DOHH2 (cell line): Measurements from ENCODE around the gene STARD9.

Experiments used
- H3F3A ChIP-seq: fragments of 200-600 bp; sonication (generic), shearing (Covaris generic); 2 replicates; pipeline ENCODE4 v1.6.0; 2016; ENCODE audit warnings: antibody characterized with exemption, mild to moderate bottlenecking; ENCODE audit not compliant: control insufficient read depth, insufficient read depth
- H3K27ac ChIP-seq: fragments of 200-600 bp; sonication (generic); 2 replicates; pipeline ENCODE4 v1.5.1; 2014; ENCODE audit warnings: low read depth, mild to moderate bottlenecking, low read length, moderate library complexity
- H3K27me3 ChIP-seq: fragments of 200-600 bp; sonication (generic); 2 replicates; pipeline ENCODE4 v1.6.1; 2014; ENCODE audit warnings: mild to moderate bottlenecking, low read length, mixed read lengths; ENCODE audit not compliant: control insufficient read depth
- H3K36me3 ChIP-seq: fragments of 200-600 bp; sonication (generic); 2 replicates; pipeline ENCODE4 v1.6.1; 2014; ENCODE audit warnings: mild to moderate bottlenecking, low read length, moderate library complexity, mixed read lengths; ENCODE audit not compliant: control insufficient read depth
- H3K4me1 ChIP-seq: fragments of 200-600 bp; sonication (generic); 2 replicates; pipeline ENCODE4 v1.6.1; 2014; ENCODE audit warnings: mild to moderate bottlenecking, low read length, mixed read lengths; ENCODE audit not compliant: control insufficient read depth
- H3K4me2 ChIP-seq: fragments of 200-600 bp; sonication (generic); 2 replicates; pipeline ENCODE4 v1.6.0; 2014; ENCODE audit warnings: mild to moderate bottlenecking, low read length, moderate library complexity
- H3K4me3 ChIP-seq: fragments of 200-600 bp; sonication (generic); 2 replicates; pipeline ENCODE4 v1.5.1; 2014; ENCODE audit warnings: mild to moderate bottlenecking, low read length, mixed read lengths
- H3K79me2 ChIP-seq: fragments of 200-600 bp; sonication (generic); 2 replicates; pipeline ENCODE4 v1.6.1; 2014; ENCODE audit warnings: mild to moderate bottlenecking, low read length, mixed read lengths; ENCODE audit not compliant: control insufficient read depth
- H3K9me2 ChIP-seq: fragments of 200-600 bp; sonication (generic); replicated peaks from 2 replicates; pipeline ENCODE4 v1.6.1; 2014; ENCODE audit warnings: mild to moderate bottlenecking, low read length, mixed read lengths; ENCODE audit not compliant: control insufficient read depth
- H3K9me3 ChIP-seq: fragments of 200-600 bp; sonication (generic); 2 replicates; pipeline ENCODE4 v1.6.1; 2014; ENCODE audit warnings: antibody characterized with exemption, low read length, mixed read lengths; ENCODE audit not compliant: control insufficient read depth, insufficient read depth
- H4K20me1 ChIP-seq: fragments of 200-600 bp; sonication (generic); 2 replicates; pipeline ENCODE4 v1.6.0; 2014; ENCODE audit warnings: low read depth, mild to moderate bottlenecking, antibody characterized with exemption, low read length, moderate library complexity; ENCODE audit not compliant: control insufficient read depth, insufficient read depth
- EZH2phosphoT487 ChIP-seq: fragments of 200-600 bp; sonication (generic); IDR thresholded peaks from 2 replicates; pipeline ENCODE4 v1.6.1; 2017; ENCODE audit warnings: borderline replicate concordance, mild to moderate bottlenecking, antibody characterized with exemption, low read length, moderate library complexity, mixed read lengths
- TF ChIP-seq, protein P1 (sequence below): fragments of 200-600 bp; sonication (generic); IDR thresholded peaks from one replicate; pipeline ENCODE4 v1.5.1; 2014; ENCODE audit warnings: antibody characterized with exemption, mild to moderate bottlenecking, low read depth, low read length; ENCODE audit not compliant: poor library complexity, severe bottlenecking

The STARD9 gene

GRCh38 chr15:42604894-42605744, 29.7 kb downstream of the STARD9 start:
- Histone ChIP-seq H3K36me3 (peaks cover 7% of the 10 kb centered on the region), H3K4me1 (peaks cover 74% of the 10 kb centered on the region), H4K20me1 (no peaks in the 10 kb centered on the region), H3F3A (peaks cover 13% of the 10 kb centered on the region; the same call in 1 of the 2 replicates), H3K9me3 (peaks cover 13% of the 10 kb centered on the region), H3K27ac (peak overlapping the region; percentile 49), H3K79me2 (no peaks in the 10 kb centered on the region), H3K27me3 (no peaks in the 10 kb centered on the region), H3K9me2 (no peaks in the 10 kb centered on the region), H3K4me2 (peak overlapping the region; percentile 75), H3K4me3 (peak overlapping the region; percentile 62)
- no peak for TF ChIP-seq EZH2phosphoT487
- TF ChIP-seq, protein P1, sequence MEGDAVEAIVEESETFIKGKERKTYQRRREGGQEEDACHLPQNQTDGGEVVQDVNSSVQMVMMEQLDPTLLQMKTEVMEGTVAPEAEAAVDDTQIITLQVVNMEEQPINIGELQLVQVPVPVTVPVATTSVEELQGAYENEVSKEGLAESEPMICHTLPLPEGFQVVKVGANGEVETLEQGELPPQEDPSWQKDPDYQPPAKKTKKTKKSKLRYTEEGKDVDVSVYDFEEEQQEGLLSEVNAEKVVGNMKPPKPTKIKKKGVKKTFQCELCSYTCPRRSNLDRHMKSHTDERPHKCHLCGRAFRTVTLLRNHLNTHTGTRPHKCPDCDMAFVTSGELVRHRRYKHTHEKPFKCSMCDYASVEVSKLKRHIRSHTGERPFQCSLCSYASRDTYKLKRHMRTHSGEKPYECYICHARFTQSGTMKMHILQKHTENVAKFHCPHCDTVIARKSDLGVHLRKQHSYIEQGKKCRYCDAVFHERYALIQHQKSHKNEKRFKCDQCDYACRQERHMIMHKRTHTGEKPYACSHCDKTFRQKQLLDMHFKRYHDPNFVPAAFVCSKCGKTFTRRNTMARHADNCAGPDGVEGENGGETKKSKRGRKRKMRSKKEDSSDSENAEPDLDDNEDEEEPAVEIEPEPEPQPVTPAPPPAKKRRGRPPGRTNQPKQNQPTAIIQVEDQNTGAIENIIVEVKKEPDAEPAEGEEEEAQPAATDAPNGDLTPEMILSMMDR = no peak

DNA sequence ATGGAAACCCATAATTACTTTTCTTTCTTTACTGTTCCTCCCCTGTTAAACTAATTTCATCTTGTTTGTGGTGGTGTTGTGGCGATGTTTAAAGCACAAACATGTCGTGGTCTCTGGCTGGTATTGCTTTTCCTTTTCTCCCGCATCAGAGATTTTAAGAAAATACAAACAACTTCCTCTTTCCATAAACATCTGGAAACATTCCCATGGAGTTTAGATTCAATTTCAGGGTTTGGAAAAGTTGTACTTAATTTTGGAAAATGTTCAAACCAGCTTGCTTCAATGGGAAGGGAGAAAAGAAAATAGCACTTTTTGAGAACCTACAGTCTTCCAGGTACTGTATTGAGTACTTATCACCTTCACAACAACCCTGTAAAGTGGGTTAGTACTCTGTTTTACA, 30.4 kb downstream of the STARD9 start:
- Histone ChIP-seq H3K4me3 (peak overlapping the region; percentile 62), H3K79me2 (no peaks in the 10 kb centered on the region), H3K4me2 (peak overlapping the region; percentile 75), H3K9me3 (peaks cover 13% of the 10 kb centered on the region), H3K36me3 (peaks cover 7% of the 10 kb centered on the region), H3K4me1 (peaks cover 74% of the 10 kb centered on the region), H3K9me2 (no peaks in the 10 kb centered on the region), H3F3A (peaks cover 13% of the 10 kb centered on the region; the same call in 1 of the 2 replicates), H3K27ac (peak overlapping the region; percentile 49), H3K27me3 (no peaks in the 10 kb centered on the region), H4K20me1 (no peaks in the 10 kb centered on the region)
- TF ChIP-seq, protein P1 = no peak
- no peak for TF ChIP-seq EZH2phosphoT487

DNA sequence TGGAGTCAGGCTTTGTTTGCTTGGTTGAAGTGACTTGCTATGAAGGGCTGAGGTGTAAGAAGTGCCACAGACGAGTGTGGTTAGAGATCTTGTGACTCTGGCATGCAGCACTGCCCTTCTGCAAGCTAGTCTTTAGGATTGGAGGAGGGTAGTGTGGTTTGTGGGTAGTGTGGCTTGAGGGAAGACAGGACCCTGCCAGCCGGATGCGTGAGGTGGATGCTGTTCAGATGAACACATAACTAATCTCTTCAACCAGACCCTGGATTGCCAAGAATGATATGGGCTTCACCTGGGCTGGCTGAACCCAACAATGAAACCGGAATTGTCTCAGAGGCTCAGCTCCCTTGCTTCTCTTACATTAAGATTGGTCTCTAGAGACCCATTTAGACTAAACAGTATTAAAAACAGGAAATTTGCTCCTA, 32.7 kb downstream of the STARD9 start:
- Histone ChIP-seq H3K4me3 (peak overlapping the region; percentile 42), H3K4me2 (peak overlapping the region; percentile 64)
- TF ChIP-seq, protein P1 = no peak
- no peak for TF ChIP-seq EZH2phosphoT487

More for the DNA sequence above, 32.7 kb downstream of the STARD9 start:
- Histone ChIP-seq H3K79me2 (no peaks in the 10 kb centered on the region), H3K4me1 (peaks cover 61% of the 10 kb centered on the region), H4K20me1 (no peaks in the 10 kb centered on the region), H3K27ac (peak overlapping the region; percentile 30), H3K36me3 (no peaks in the 10 kb centered on the region; the same call in 1 of the 2 replicates), H3K27me3 (no peaks in the 10 kb centered on the region), H3F3A (peaks cover 13% of the 10 kb centered on the region; the same call in 1 of the 2 replicates), H3K9me3 (0 out of 2 replicates have a peak, but pooled peaks cover 4% of the 10 kb centered on the region), H3K9me2 (no peaks in the 10 kb centered on the region)
